Prostate gland (tissue), 2 donors: Measurements from ENCODE around the gene TMPRSS2. TPM values are rescaled to one million over a fixed set of nuclear protein-coding genes. Genes with fewer than 3 reads are reported as not detected.

Experiments
- DNase-seq: peaks from one replicate; pipeline ENCODE4 v3.0.0-alpha.2; 2019; ENCODE audit warnings: low spot score
- H3K27ac ChIP-seq, 2 donors: fragments of 200-600 bp; sonication (generic); 2 replicates each; pipeline ENCODE4 v1.5.1; 2017 to 2019
- H3K27me3 ChIP-seq: fragments of 200-600 bp; sonication (generic); replicated peaks from 2 replicates; pipeline ENCODE4 v1.5.1; 2019; ENCODE audit not compliant: insufficient read depth
- H3K36me3 ChIP-seq, 2 donors: fragments of 200-600 bp; sonication (generic); 1 replicate in 1 of 2; 2 replicates in 1 of 2; pipeline versions ENCODE4 v1.5.1 to v1.8.1; 2017 to 2019
- H3K4me1 ChIP-seq: fragments of 200-600 bp; sonication (generic); replicated peaks from 2 replicates; pipeline ENCODE4 v1.5.1; 2019
- H3K4me3 ChIP-seq, 2 donors: fragments of 200-600 bp; sonication (generic); 2 replicates each; pipeline ENCODE4 v1.5.1; 2017 to 2019
- H3K9me3 ChIP-seq: fragments of 200-600 bp; sonication (generic); 2 replicates; pipeline ENCODE4 v1.5.1; 2017
- CTCF ChIP-seq, 4 experiments: fragments of 200-600 bp in 2 of 4; fragments of 450-650 bp in 2 of 4; sonication (generic) in 2 of 4; IDR thresholded peaks; 1 replicate in 3 of 4; 2 replicates in 1 of 4; pipeline ENCODE4 v1.5.1; 2016 to 2019; ENCODE audit warnings: antibody characterized with exemption in 4 of 4, mild to moderate bottlenecking in 2 of 4, moderate library complexity in 2 of 4
- POLR2A ChIP-seq: fragments of 450-650 bp; IDR thresholded peaks from one replicate; pipeline ENCODE4 v1.6.1; 2016; ENCODE audit warnings: antibody characterized with exemption, mild to moderate bottlenecking
- POLR2AphosphoS5 ChIP-seq: sonication (generic); formaldehyde crosslinking; IDR thresholded peaks from one replicate; pipeline ENCODE4 v1.6.1; 2017; ENCODE audit warnings: antibody characterized with exemption
- WGBS: methylation state at CpG from one replicate; pipeline ENCODE4 v1.1.5; 2018; 5-methylcytosine and 5-hydroxymethylcytosine counted together
- intact Hi-C: fragments of 100-400 bp; cut with DNase I; formaldehyde crosslinking; loops from one replicate; pipeline ENCODE4 v1.14.2; 2022
- total RNA-seq, 2 donors: library from RNA; depleted of rRNA; stranded (reverse); fragments of >200 nt; gene quantifications; one replicate each; pipeline ENCODE4 v1.1.0, GENCODE V29; 2016

TMPRSS2 gene
- total RNA-seq, 2 donors from 2014 or later, result 336 to 786 TPM

DNA sequence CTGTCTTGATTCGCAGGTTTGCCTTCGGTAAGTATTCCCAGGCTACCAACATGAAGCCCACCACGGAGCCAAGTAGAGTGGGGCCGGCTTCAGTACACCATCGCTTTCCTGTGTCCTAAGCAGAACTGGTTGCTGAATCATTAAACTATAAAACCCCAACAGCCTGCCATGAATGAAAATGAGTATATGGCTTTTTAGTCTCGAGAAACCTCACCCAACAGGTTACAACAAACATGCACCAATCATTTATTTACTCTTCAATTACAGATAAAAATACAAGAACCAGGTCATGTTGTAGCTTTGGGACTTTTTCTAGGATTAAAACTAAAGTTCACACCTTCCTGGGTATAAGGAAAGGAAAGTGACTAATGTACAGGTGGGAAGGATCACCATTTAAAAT lies 7.6 kb downstream of the TMPRSS2 start:
- WGBS, result 42% methylated on average over 6 of the region's 6 CpGs
- no peaks in the 10 kb centered on the region for H3K36me3 ChIP-seq
- H3K27me3 ChIP-seq, result no peaks in the 10 kb centered on the region
- no peaks in the 10 kb centered on the region for H3K9me3 ChIP-seq
- H3K4me3 ChIP-seq, result peak overlapping the region; percentile 62 to 72
- intact Hi-C loops, result no loop called here
- peak overlapping the region; percentile 93 to 97 for H3K27ac ChIP-seq
- peaks cover 3% of the 10 kb centered on the region for H3K4me1 ChIP-seq
- no peak for DNase-seq
- TF ChIP-seq POLR2AphosphoS5, result no peak
- no peak for TF ChIP-seq CTCF (IDR thresholded peaks at IDR 0.05)
- no peak for TF ChIP-seq POLR2A

DNA sequence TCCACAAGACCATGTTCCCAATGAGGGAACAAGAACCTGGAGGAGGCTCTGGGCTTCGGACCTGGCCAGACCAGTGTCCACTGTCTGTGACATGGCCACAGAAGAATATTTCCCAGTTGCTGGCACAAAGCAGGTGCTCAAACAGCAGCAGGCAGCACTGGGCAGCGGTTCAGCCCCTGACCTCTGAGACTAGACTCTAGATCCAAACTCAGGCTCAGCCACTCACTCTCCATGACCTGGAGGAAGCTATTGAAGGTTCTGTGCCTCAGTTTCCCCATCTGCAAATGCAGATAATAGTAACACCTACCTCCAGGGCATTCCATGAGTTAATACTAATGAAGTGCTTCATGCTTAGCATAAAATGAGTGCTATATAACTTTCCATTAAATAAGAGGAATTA lies 8.0 kb downstream of the TMPRSS2 start:
- intact Hi-C loops, result no loop called here
- no peak for TF ChIP-seq POLR2A
- TF ChIP-seq POLR2AphosphoS5, result no peak
- TF ChIP-seq CTCF (IDR thresholded peaks at IDR 0.05), result no peak
- Histone ChIP-seq H3K4me1 (peaks cover 3% of the 10 kb centered on the region), H3K27ac (peak overlapping the region; percentile 93 to 97), H3K9me3 (no peaks in the 10 kb centered on the region), H3K4me3 (peak overlapping the region; percentile 62 to 72), H3K27me3 (no peaks in the 10 kb centered on the region), H3K36me3 (no peaks in the 10 kb centered on the region)
- 76% methylated on average over 2 of the region's 2 CpGs for WGBS
- DNase-seq, result no peak

DNA sequence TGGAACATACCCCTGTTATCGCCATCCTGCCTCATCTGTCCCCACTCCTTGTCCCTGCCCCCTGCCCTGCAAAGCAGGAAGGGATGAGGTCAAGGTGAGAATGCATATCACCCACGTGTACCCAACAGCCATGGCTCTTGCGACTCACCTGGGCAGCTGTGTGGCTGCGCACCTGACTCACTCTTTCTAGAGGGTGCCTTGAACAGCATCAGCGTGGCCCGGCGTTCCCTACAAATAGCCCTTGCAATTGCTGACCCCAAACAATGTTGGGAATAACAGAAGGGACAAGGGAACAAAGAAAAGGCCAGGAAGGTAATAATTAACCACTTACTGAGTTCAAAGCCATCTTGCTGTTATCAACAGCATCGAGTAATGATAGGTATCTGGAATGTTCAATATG lies 10.2 kb downstream of the TMPRSS2 start:
- peaks cover 11% of the 10 kb centered on the region for H3K4me1 ChIP-seq
- peaks cover 0 to 14% of the 10 kb centered on the region in 2 donors for H3K36me3 ChIP-seq
- WGBS, result 76% methylated on average over 8 of the region's 8 CpGs
- TF ChIP-seq CTCF (IDR thresholded peaks at IDR 0.05), result no peak
- TF ChIP-seq POLR2AphosphoS5, result peak; percentile 10
- peak overlapping the region; percentile 93 to 97 for H3K27ac ChIP-seq
- no peaks in the 10 kb centered on the region for H3K27me3 ChIP-seq
- DNase-seq, result no peak
- H3K9me3 ChIP-seq, result no peaks in the 10 kb centered on the region
- peak overlapping the region in 1 of 2 donors; percentile 72 for H3K4me3 ChIP-seq
- intact Hi-C loops, result no loop called here

DNA sequence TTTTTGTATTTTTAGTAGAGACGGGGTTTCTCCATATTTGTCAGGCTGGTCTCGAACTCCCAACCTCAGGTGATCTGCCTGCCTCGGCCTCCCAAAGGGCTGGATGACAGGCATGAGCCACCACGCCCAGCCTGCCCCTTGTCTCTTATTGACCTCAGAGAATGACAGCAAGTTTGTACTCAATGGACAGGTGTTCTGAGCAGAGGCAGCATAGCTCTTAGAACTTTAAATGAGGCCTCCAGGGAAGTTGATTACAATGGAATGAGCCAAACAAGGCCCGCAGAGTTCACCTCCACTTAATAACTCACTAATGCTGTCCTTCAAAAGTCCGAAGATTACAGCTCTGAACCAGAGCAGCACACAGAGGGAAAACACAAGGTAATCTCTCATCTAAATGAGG lies 10.9 kb downstream of the TMPRSS2 start:
- no peaks in the 10 kb centered on the region for H3K27me3 ChIP-seq
- H3K4me1 ChIP-seq, result peaks cover 11% of the 10 kb centered on the region
- no peaks in the 10 kb centered on the region for H3K9me3 ChIP-seq
- peaks cover 0 to 15% of the 10 kb centered on the region in 2 donors for H3K36me3 ChIP-seq
- no peak for DNase-seq
- intact Hi-C loops, result no loop called here
- peak; percentile 4 for TF ChIP-seq POLR2AphosphoS5
- no peak for TF ChIP-seq CTCF (IDR thresholded peaks at IDR 0.05)
- TF ChIP-seq POLR2A, result no peak
- peak overlapping the region in 1 of 2 donors; percentile 72 for H3K4me3 ChIP-seq
- peak overlapping the region; percentile 93 to 97 for H3K27ac ChIP-seq
- 76% methylated on average over 6 of the region's 6 CpGs for WGBS

DNA sequence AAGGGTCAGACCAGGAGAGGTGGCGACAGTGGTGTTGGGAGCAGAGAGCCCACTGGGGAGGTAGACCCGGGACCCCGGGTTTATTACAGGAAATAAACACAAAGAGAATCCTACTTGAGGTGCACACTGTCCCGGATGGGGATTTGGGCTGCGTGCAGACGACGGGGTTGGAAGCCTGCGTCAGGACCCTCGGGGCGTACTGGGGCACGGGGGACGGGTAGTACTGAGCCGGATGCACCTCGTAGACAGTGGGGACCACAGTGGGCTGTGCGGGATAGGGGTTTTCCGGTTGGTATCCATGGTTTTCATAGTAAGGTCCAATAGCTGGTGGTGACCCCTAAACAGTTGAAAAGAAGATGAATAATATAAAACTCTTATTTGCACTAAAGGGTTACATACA lies 13.7 kb downstream of the TMPRSS2 start:
- Histone ChIP-seq H3K4me1 (peaks cover 11% of the 10 kb centered on the region), H3K9me3 (no peaks in the 10 kb centered on the region), H3K36me3 (peaks cover 2 to 19% of the 10 kb centered on the region in 2 donors), H3K27me3 (no peaks in the 10 kb centered on the region), H3K4me3 (no peak overlapping the region), H3K27ac (peak overlapping the region; percentile 93 to 97)
- TF ChIP-seq POLR2AphosphoS5, result no peak
- TF ChIP-seq CTCF (IDR thresholded peaks at IDR 0.05), result no peak
- TF ChIP-seq POLR2A, result no peak
- intact Hi-C loops, result no loop called here
- no peak for DNase-seq
- 95% methylated on average over 16 of the region's 16 CpGs for WGBS
